Liver (tissue), 9 donors: ENCODE measurements around the gene CDH4. TPM values are rescaled to one million over a fixed set of nuclear protein-coding genes. Genes with fewer than 3 reads are reported as not detected.

Experiments used
- DNase-seq: peaks from one replicate; pipeline ENCODE4 v3.0.0-alpha.2; 2017; ENCODE audit warnings: low spot score
- H3K27ac ChIP-seq, 2 donors: one replicate each; pipeline ENCODE4 v1.7.0; 2013; ENCODE audit warnings: inconsistent platforms in 2 of 2, low read length in 2 of 2, control low read depth in 1 of 2, low read depth in 1 of 2, mild to moderate bottlenecking in 1 of 2
- H3K27me3 ChIP-seq, 4 donors: one replicate each; pipeline versions ENCODE4 v1.6.1 to v1.7.0; 2013; ENCODE audit warnings: low read length in 3 of 4, inconsistent platforms in 1 of 4, mild to moderate bottlenecking in 1 of 4, moderate library complexity in 1 of 4; ENCODE audit not compliant: control insufficient read depth in 4 of 4, insufficient read depth in 4 of 4
- H3K36me3 ChIP-seq, 4 donors: one replicate each; pipeline versions ENCODE4 v1.6.1 to v1.7.0; 2013; ENCODE audit warnings: low read length in 3 of 4, mild to moderate bottlenecking in 3 of 4, low read depth in 1 of 4, moderate library complexity in 1 of 4; ENCODE audit not compliant: control insufficient read depth in 4 of 4, insufficient read depth in 3 of 4
- H3K4me1 ChIP-seq, 4 donors: one replicate each; pipeline versions ENCODE4 v1.6.1 to v1.7.0; 2013; ENCODE audit warnings: low read length in 3 of 4, mild to moderate bottlenecking in 3 of 4, moderate library complexity in 1 of 4; ENCODE audit not compliant: control insufficient read depth in 4 of 4, insufficient read depth in 4 of 4
- H3K4me3 ChIP-seq, 3 donors: one replicate each; pipeline versions ENCODE4 v1.6.1 to v1.7.0; 2013; ENCODE audit warnings: low read length in 3 of 3, control low read depth in 1 of 3, low read depth in 1 of 3, mild to moderate bottlenecking in 1 of 3
- H3K9ac ChIP-seq, 2 donors: one replicate each; pipeline ENCODE4 v1.7.0; 2013; ENCODE audit warnings: low read length in 2 of 2, mild to moderate bottlenecking in 2 of 2, moderate library complexity in 2 of 2, control low read depth in 1 of 2, low read depth in 1 of 2
- H3K9me3 ChIP-seq, 4 donors: one replicate each; pipeline versions ENCODE4 v1.6.1 to v1.7.0; 2013; ENCODE audit warnings: low read length in 3 of 4; ENCODE audit not compliant: control insufficient read depth in 4 of 4
- EGR1 ChIP-seq, 2 donors: IDR thresholded peaks; 2 replicates each; pipeline ENCODE4 v1.6.1; 2016 to 2018; ENCODE audit warnings: antibody characterized with exemption in 2 of 2, low read depth in 2 of 2
- FOXA1 ChIP-seq: IDR thresholded peaks from 2 replicates; pipeline ENCODE4 v1.6.1; 2016; ENCODE audit warnings: antibody characterized with exemption
- FOXA2 ChIP-seq: IDR thresholded peaks from 2 replicates; pipeline ENCODE4 v1.6.1; 2016; ENCODE audit warnings: antibody characterized with exemption
- HNF4A ChIP-seq, 2 donors: conservative IDR thresholded peaks; 2 replicates each; pipeline ENCODE4 v1.6.1; 2016; ENCODE audit warnings: antibody characterized with exemption in 2 of 2, mild to moderate bottlenecking in 2 of 2
- HNF4G ChIP-seq: IDR thresholded peaks from 2 replicates; pipeline ENCODE4 v1.6.1; 2016; ENCODE audit warnings: antibody characterized with exemption
- JUND ChIP-seq, 2 donors: IDR thresholded peaks; 2 replicates each; pipeline ENCODE4 v1.6.1; 2016; ENCODE audit warnings: antibody characterized with exemption in 2 of 2
- NR2F2 ChIP-seq: IDR thresholded peaks from 2 replicates; pipeline ENCODE4 v1.6.1; 2016; ENCODE audit warnings: antibody characterized with exemption
- RAD21 ChIP-seq, 2 donors: IDR thresholded peaks; 2 replicates each; pipeline ENCODE4 v1.6.1; 2016; ENCODE audit warnings: antibody characterized with exemption in 2 of 2, mild to moderate bottlenecking in 2 of 2
- TAF1 ChIP-seq: conservative IDR thresholded peaks from 2 replicates; pipeline ENCODE4 v1.6.1; 2016; ENCODE audit warnings: antibody characterized with exemption, mild to moderate bottlenecking
- YY1 ChIP-seq: IDR thresholded peaks from 2 replicates; pipeline ENCODE4 v1.6.1; 2016; ENCODE audit warnings: antibody characterized with exemption, mild to moderate bottlenecking
- WGBS: extraction: QIAGEN DNeasy Blood & Tissue Kit; methylation state at CpG from one replicate; pipeline ENCODE4 v1.1.7; 2013; 5-methylcytosine and 5-hydroxymethylcytosine counted together
- polyA plus RNA-seq, 2 donors: library from polyadenylated mRNA; stranded (reverse) in 1 of 2; unstranded in 1 of 2; fragments of 200-250 nt in 1 of 2; fragments of >200 nt in 1 of 2; fragmentation: Nextera tagmentation in 1 of 2; extraction: Ambion mirVana in 1 of 2; gene quantifications; one replicate each; pipeline versions ENCODE4 v1.2.1 to v1.2.3, GENCODE V29; 2013 to 2015
- total RNA-seq, 2 donors: library from RNA; depleted of rRNA; stranded (reverse); fragments of >200 nt; gene quantifications; one replicate each; pipeline ENCODE4 v1.2.3, GENCODE V29; 2014
- TF ChIP-seq, protein P1 (sequence below): IDR thresholded peaks from 2 replicates; pipeline ENCODE4 v1.6.1; 2016; ENCODE audit warnings: antibody characterized with exemption
- TF ChIP-seq, protein P2 (sequence below): IDR thresholded peaks from 2 replicates; pipeline ENCODE4 v1.6.1; 2016; ENCODE audit warnings: antibody characterized with exemption, mild to moderate bottlenecking
- TF ChIP-seq, protein P3 (sequence below): fragments of 150-350 bp; IDR thresholded peaks from 2 replicates; pipeline ENCODE4 v1.5.1; 2017; ENCODE audit warnings: improper control_type of control experiment, low read depth, low read length; ENCODE audit not compliant: missing input control
- TF ChIP-seq, protein P4 (sequence below): IDR thresholded peaks from 2 replicates; pipeline ENCODE4 v1.6.1; 2016; ENCODE audit warnings: antibody characterized with exemption
- TF ChIP-seq, protein P5 (sequence below): IDR thresholded peaks from 2 replicates; pipeline ENCODE4 v1.6.1; 2016; ENCODE audit warnings: antibody characterized with exemption
- donor health status: healthy.
- donor health status: healthy.
- donor health status: healthy.
- donor health status: healthy.
- donor health status: healthy.

Gene CDH4
- total and polyA plus RNA-seq, 4 donors = 0.03 to 0.25 (median 0.19) TPM; not detected in 1

DNA sequence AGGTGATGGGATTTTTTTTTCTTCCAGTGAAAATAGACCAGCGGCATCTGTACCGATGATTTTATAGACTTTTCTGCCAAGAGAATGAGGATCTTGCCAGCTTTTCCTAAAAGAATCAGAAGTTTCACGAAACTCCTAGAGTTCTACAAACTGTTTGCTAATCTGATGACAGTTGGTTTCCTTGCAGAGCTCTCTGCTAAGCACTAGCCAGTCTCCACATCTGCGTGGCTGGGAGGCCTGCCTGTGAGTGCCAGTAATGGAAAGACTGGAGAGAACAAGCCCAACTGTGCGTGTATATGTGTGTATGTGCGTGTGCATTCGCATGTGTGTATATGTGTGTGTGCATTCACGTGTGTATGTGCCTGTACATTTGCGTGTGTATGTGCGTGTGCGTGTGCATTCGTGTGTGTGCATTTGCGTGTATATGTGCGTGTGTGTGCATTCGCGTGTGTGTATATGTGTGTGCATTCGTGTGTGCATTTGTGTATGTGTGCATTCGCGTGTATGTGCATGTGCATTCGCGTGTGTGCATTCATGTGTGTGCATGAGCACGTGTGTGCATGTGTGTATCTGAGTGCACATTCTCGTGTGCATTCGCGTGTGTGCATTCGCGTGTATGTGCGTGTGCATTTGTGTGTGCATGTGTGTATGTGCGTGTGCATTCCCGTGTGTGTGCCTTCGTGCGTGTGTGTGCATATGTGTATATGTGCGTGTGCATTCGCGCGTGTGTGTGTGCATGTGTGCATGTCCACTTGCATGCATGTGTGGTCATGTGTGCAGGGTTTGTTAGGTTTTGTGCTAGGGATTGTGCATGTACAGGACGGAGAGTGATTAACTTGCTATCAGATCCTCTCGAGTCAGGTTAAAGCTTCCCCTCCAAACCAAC, 434.2 kb downstream of the CDH4 start:
- H3K9me3 ChIP-seq = no peaks in the 10 kb centered on the region
- H3K27ac ChIP-seq = no peak overlapping the region
- DNase-seq = no peak
- 88% methylated on average over 38 of the region's 38 CpGs for WGBS
- TF ChIP-seq YY1 (no peak), JUND (IDR thresholded peaks at IDR 0.05) (no peak), HNF4G (no peak), NR2F2 (no peak), RAD21 (IDR thresholded peaks at IDR 0.05) (no peak)
- TF ChIP-seq, protein P1, sequence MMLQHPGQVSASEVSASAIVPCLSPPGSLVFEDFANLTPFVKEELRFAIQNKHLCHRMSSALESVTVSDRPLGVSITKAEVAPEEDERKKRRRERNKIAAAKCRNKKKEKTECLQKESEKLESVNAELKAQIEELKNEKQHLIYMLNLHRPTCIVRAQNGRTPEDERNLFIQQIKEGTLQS = no peak
- TF ChIP-seq, protein P2, sequence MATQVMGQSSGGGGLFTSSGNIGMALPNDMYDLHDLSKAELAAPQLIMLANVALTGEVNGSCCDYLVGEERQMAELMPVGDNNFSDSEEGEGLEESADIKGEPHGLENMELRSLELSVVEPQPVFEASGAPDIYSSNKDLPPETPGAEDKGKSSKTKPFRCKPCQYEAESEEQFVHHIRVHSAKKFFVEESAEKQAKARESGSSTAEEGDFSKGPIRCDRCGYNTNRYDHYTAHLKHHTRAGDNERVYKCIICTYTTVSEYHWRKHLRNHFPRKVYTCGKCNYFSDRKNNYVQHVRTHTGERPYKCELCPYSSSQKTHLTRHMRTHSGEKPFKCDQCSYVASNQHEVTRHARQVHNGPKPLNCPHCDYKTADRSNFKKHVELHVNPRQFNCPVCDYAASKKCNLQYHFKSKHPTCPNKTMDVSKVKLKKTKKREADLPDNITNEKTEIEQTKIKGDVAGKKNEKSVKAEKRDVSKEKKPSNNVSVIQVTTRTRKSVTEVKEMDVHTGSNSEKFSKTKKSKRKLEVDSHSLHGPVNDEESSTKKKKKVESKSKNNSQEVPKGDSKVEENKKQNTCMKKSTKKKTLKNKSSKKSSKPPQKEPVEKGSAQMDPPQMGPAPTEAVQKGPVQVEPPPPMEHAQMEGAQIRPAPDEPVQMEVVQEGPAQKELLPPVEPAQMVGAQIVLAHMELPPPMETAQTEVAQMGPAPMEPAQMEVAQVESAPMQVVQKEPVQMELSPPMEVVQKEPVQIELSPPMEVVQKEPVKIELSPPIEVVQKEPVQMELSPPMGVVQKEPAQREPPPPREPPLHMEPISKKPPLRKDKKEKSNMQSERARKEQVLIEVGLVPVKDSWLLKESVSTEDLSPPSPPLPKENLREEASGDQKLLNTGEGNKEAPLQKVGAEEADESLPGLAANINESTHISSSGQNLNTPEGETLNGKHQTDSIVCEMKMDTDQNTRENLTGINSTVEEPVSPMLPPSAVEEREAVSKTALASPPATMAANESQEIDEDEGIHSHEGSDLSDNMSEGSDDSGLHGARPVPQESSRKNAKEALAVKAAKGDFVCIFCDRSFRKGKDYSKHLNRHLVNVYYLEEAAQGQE = no peak
- TF ChIP-seq, protein P3, sequence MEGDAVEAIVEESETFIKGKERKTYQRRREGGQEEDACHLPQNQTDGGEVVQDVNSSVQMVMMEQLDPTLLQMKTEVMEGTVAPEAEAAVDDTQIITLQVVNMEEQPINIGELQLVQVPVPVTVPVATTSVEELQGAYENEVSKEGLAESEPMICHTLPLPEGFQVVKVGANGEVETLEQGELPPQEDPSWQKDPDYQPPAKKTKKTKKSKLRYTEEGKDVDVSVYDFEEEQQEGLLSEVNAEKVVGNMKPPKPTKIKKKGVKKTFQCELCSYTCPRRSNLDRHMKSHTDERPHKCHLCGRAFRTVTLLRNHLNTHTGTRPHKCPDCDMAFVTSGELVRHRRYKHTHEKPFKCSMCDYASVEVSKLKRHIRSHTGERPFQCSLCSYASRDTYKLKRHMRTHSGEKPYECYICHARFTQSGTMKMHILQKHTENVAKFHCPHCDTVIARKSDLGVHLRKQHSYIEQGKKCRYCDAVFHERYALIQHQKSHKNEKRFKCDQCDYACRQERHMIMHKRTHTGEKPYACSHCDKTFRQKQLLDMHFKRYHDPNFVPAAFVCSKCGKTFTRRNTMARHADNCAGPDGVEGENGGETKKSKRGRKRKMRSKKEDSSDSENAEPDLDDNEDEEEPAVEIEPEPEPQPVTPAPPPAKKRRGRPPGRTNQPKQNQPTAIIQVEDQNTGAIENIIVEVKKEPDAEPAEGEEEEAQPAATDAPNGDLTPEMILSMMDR = no peak
- peaks cover 0 to 3% (median under 1%) of the 10 kb centered on the region in 4 donors for H3K27me3 ChIP-seq
- no peak overlapping the region for H3K9ac ChIP-seq
- H3K4me1 ChIP-seq = no peaks in the 10 kb centered on the region
- no peaks in the 10 kb centered on the region for H3K36me3 ChIP-seq
- H3K4me3 ChIP-seq = no peak overlapping the region

DNA sequence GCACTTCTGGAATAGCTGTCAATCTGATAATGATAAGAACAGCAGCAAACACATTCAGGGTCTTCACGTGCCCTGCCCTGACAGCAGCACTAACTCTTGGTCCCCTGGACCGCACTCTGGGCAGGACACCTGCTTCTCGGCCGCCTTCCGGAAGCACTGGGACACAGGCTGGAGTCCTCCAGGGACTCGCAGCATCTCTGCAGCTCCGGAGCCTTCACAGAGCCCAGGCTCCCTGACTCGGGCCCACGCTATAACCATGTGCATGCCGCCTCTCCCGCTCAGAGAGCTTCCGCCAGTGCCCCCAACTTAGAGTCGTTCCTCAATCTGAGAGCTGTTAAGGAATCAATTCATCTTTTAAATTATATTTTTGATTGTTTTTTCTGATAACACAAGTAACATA, 436.4 kb downstream of the CDH4 start:
- Histone ChIP-seq H3K4me3 (no peak overlapping the region), H3K4me1 (no peaks in the 10 kb centered on the region), H3K9ac (no peak overlapping the region), H3K9me3 (no peaks in the 10 kb centered on the region), H3K36me3 (no peaks in the 10 kb centered on the region), H3K27me3 (peaks cover 0 to 3% (median 2%) of the 10 kb centered on the region in 4 donors), H3K27ac (no peak overlapping the region)
- 80% methylated on average over 13 of the region's 13 CpGs for WGBS
- TF ChIP-seq, protein P4, sequence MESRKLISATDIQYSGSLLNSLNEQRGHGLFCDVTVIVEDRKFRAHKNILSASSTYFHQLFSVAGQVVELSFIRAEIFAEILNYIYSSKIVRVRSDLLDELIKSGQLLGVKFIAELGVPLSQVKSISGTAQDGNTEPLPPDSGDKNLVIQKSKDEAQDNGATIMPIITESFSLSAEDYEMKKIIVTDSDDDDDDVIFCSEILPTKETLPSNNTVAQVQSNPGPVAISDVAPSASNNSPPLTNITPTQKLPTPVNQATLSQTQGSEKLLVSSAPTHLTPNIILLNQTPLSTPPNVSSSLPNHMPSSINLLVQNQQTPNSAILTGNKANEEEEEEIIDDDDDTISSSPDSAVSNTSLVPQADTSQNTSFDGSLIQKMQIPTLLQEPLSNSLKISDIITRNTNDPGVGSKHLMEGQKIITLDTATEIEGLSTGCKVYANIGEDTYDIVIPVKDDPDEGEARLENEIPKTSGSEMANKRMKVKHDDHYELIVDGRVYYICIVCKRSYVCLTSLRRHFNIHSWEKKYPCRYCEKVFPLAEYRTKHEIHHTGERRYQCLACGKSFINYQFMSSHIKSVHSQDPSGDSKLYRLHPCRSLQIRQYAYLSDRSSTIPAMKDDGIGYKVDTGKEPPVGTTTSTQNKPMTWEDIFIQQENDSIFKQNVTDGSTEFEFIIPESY = no peak
- TF ChIP-seq TAF1 = no peak
- no peak for TF ChIP-seq RAD21 (IDR thresholded peaks at IDR 0.05)
- TF ChIP-seq, protein P5, sequence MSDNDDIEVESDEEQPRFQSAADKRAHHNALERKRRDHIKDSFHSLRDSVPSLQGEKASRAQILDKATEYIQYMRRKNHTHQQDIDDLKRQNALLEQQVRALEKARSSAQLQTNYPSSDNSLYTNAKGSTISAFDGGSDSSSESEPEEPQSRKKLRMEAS = no peak
- TF ChIP-seq, protein P2 = no peak
- TF ChIP-seq YY1 = no peak
- TF ChIP-seq, protein P3 = no peak
- no peak for TF ChIP-seq FOXA2
- no peak for TF ChIP-seq HNF4A (conservative IDR thresholded peaks at IDR 0.05)
- no peak for TF ChIP-seq HNF4G
- no peak for TF ChIP-seq NR2F2
- TF ChIP-seq EGR1 (IDR thresholded peaks at IDR 0.05; ENCODE audit: low read depth in 2 of 2) = no peak
- no peak for TF ChIP-seq FOXA1
- TF ChIP-seq JUND (IDR thresholded peaks at IDR 0.05) = no peak
- TF ChIP-seq, protein P1 = no peak
- DNase-seq = no peak
